Loucy (cell line): ENCODE results near the gene CARD19.

ENCODE experiments used
- H2AFZ ChIP-seq: fragments of 200-600 bp; sonication (generic); 2 replicates; pipeline ENCODE4 v1.6.0; 2016; ENCODE audit warnings: antibody characterized with exemption, mild to moderate bottlenecking, low read length, moderate library complexity
- H3F3A ChIP-seq: fragments of 200-600 bp; 2 replicates; pipeline ENCODE4 v1.6.0; 2016; ENCODE audit warnings: antibody characterized with exemption, low read depth, mild to moderate bottlenecking
- H3K27me3 ChIP-seq: fragments of 200-600 bp; sonication (generic); 2 replicates; pipeline ENCODE4 v1.6.1; 2014; ENCODE audit warnings: low read length, mild to moderate bottlenecking; ENCODE audit not compliant: insufficient read depth, poor library complexity, severe bottlenecking
- H3K36me3 ChIP-seq: fragments of 200-600 bp; sonication (generic); 2 replicates; pipeline ENCODE4 v1.6.1; 2016; ENCODE audit warnings: low read length; ENCODE audit not compliant: insufficient read depth
- H3K4me1 ChIP-seq: fragments of 200-600 bp; sonication (generic); 2 replicates; pipeline ENCODE4 v1.5.1; 2014; ENCODE audit warnings: low read length, mild to moderate bottlenecking; ENCODE audit not compliant: insufficient read depth, poor library complexity, severe bottlenecking
- H3K4me2 ChIP-seq: fragments of 200-600 bp; sonication (generic); 2 replicates; pipeline ENCODE4 v1.6.0; 2014; ENCODE audit warnings: antibody characterized with exemption, low read length, low read depth, mild to moderate bottlenecking; ENCODE audit not compliant: poor library complexity, severe bottlenecking
- H3K4me3 ChIP-seq: fragments of 200-600 bp; sonication (generic); 2 replicates; pipeline ENCODE4 v1.5.1; 2014; ENCODE audit warnings: low read length, mild to moderate bottlenecking, mixed read lengths; ENCODE audit not compliant: poor library complexity, severe bottlenecking
- H3K79me2 ChIP-seq: fragments of 200-600 bp; sonication (generic); 2 replicates; pipeline ENCODE4 v1.6.1; 2014; ENCODE audit warnings: low read length; ENCODE audit not compliant: insufficient read depth
- H3K9ac ChIP-seq: fragments of 200-600 bp; sonication (generic); 2 replicates; pipeline ENCODE4 v1.6.0; 2014; ENCODE audit warnings: mild to moderate bottlenecking, low read depth, low read length, moderate library complexity; ENCODE audit not compliant: poor library complexity, severe bottlenecking
- H3K9me2 ChIP-seq: fragments of 200-600 bp; sonication (generic); replicated peaks from 2 replicates; pipeline ENCODE4 v1.6.1; 2016; ENCODE audit warnings: low read depth, low read length, mixed read lengths
- H3K9me3 ChIP-seq: fragments of 200-600 bp; sonication (generic); 2 replicates; pipeline ENCODE4 v1.6.1; 2014; ENCODE audit warnings: mild to moderate bottlenecking, antibody characterized with exemption, low read length, low read depth; ENCODE audit not compliant: insufficient read depth
- H4K20me1 ChIP-seq: fragments of 200-600 bp; sonication (generic); 2 replicates; pipeline ENCODE4 v1.6.0; 2014; ENCODE audit warnings: antibody characterized with exemption, low read length, mild to moderate bottlenecking; ENCODE audit not compliant: insufficient read depth, poor library complexity, severe bottlenecking
- CTCF ChIP-seq: fragments of 200-600 bp; sonication (generic); conservative IDR thresholded peaks from 2 replicates; pipeline ENCODE4 v1.5.1; 2014; ENCODE audit warnings: mild to moderate bottlenecking, antibody characterized with exemption, low read length
- EZH2phosphoT487 ChIP-seq: fragments of 200-600 bp; IDR thresholded peaks from 2 replicates; pipeline ENCODE4 v1.6.1; 2018; ENCODE audit warnings: antibody characterized with exemption, mild to moderate bottlenecking, moderate library complexity, borderline replicate concordance

Gene CARD19

DNA sequence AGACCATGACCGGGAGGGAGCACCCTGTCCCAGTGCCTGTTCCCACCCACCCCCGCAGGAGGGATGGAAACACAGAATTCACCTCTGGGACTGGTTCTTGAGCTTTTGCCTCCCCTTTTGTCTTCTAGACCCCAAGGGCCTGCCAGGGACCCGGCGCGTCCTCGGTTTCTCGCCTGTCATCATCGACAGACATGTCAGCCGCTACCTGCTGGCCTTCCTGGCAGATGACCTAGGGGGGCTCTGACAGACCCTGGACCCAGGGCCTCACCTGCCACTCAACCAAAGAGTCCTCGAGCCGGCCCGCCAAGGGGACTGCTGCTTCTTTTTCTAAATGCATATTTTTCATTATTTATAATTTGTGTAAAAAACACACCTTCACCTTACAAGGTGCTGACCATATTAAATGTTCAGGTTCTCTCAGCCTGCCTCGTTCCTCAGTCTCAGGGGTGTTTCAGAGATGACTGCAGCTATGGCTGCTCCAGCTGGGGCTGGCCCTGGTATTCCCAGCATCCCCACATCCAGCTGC is 16.9 kb downstream of the CARD19 start:
- no peaks in the 10 kb centered on the region for H3K27me3 ChIP-seq
- no peaks in the 10 kb centered on the region for H3F3A ChIP-seq
- H3K36me3 ChIP-seq = peaks cover 54% of the 10 kb centered on the region; the same call in 1 of the 2 replicates
- peaks cover 8% of the 10 kb centered on the region; the same call in 1 of the 2 replicates for H3K79me2 ChIP-seq
- TF ChIP-seq EZH2phosphoT487 (no peak), CTCF (no peak)
- H4K20me1 ChIP-seq = no peaks in the 10 kb centered on the region
- no peaks in the 10 kb centered on the region for H3K4me1 ChIP-seq
- H3K9me3 ChIP-seq = no peaks in the 10 kb centered on the region
- no peaks in the 10 kb centered on the region for H3K9me2 ChIP-seq
- no peak overlapping the region for H3K4me2 ChIP-seq
- H3K4me3 ChIP-seq = no peak overlapping the region
- no peak overlapping the region for H3K9ac ChIP-seq
- H2AFZ ChIP-seq = no peak overlapping the region

GRCh38 chr9:93114169-93114983 is 18.4 kb downstream of the CARD19 start:
- TF ChIP-seq EZH2phosphoT487 = no peak
- no peak for TF ChIP-seq CTCF
- H3K9me2 ChIP-seq = no peaks in the 10 kb centered on the region
- no peaks in the 10 kb centered on the region for H3K9me3 ChIP-seq
- no peak overlapping the region for H3K4me2 ChIP-seq
- no peak overlapping the region for H3K4me3 ChIP-seq
- no peaks in the 10 kb centered on the region for H3F3A ChIP-seq
- no peaks in the 10 kb centered on the region for H3K79me2 ChIP-seq
- no peaks in the 10 kb centered on the region for H4K20me1 ChIP-seq
- peaks cover 46% of the 10 kb centered on the region; the same call in 1 of the 2 replicates for H3K36me3 ChIP-seq
- no peak overlapping the region for H2AFZ ChIP-seq
- H3K27me3 ChIP-seq = no peaks in the 10 kb centered on the region
- H3K4me1 ChIP-seq = no peaks in the 10 kb centered on the region
- no peak overlapping the region for H3K9ac ChIP-seq

- H3K4me1 ChIP-seq = no peaks in the 10 kb centered on the region
- no peak overlapping the region for H3K4me2 ChIP-seq
- H3K79me2 ChIP-seq = no peaks in the 10 kb centered on the region
- TF ChIP-seq EZH2phosphoT487 (no peak), CTCF (no peak)
- peaks cover 41% of the 10 kb centered on the region; the same call in 1 of the 2 replicates for H3K36me3 ChIP-seq
- H3K27me3 ChIP-seq = no peaks in the 10 kb centered on the region
- no peaks in the 10 kb centered on the region for H3F3A ChIP-seq
- no peaks in the 10 kb centered on the region for H3K9me3 ChIP-seq
- H3K9me2 ChIP-seq = no peaks in the 10 kb centered on the region
- no peaks in the 10 kb centered on the region for H4K20me1 ChIP-seq
- no peak overlapping the region for H2AFZ ChIP-seq
- H3K4me3 ChIP-seq = no peak overlapping the region
- no peak overlapping the region for H3K9ac ChIP-seq
Observed at GRCh38 chr9:93114984-93115335, 18.9 kb downstream of the CARD19 start.
